K562 (cell line): Measurements from ENCODE around the gene GPATCH3. TPM values are rescaled to one million over a fixed set of nuclear protein-coding genes. Genes with fewer than 3 reads are reported as not detected.

Source experiments
- CTBP1 ChIP-seq: fragments of 450-650 bp; IDR thresholded peaks from 2 replicates; pipeline ENCODE4 v1.6.1; 2016; ENCODE audit warnings: borderline replicate concordance
- CTCF ChIP-seq, 3 experiments: IDR thresholded peaks in 2 of 3; conservative IDR thresholded peaks in 1 of 3; 2 replicates each; pipeline ENCODE4 v1.5.1; 2011 to 2012; ENCODE audit warnings: low read length in 3 of 3, mild to moderate bottlenecking in 3 of 3, control low read depth in 2 of 3, improper control_type of control experiment in 1 of 3, inconsistent platforms in 1 of 3, low read depth in 1 of 3, mixed read lengths in 1 of 3, moderate library complexity in 1 of 3; ENCODE audit not compliant: insufficient read depth in 2 of 3
- DEAF1 ChIP-seq: fragments of 450-650 bp; formaldehyde crosslinking; IDR thresholded peaks from 2 replicates; pipeline ENCODE4 v1.4.0; 2020; ENCODE audit warnings: mild to moderate bottlenecking, moderate library complexity
- E2F6 ChIP-seq, 2 experiments: IDR thresholded peaks; 2 replicates each; pipeline ENCODE4 v1.6.1; 2011; ENCODE audit warnings: borderline replicate concordance in 1 of 2, control low read depth in 1 of 2, low read depth in 1 of 2, low read length in 1 of 2, mild to moderate bottlenecking in 1 of 2, mixed read lengths in 1 of 2, moderate library complexity in 1 of 2; ENCODE audit not compliant: insufficient read depth in 1 of 2, insufficient read length in 1 of 2, poor library complexity in 1 of 2, severe bottlenecking in 1 of 2; ENCODE audit errors: extremely low read depth in 1 of 2
- ERF ChIP-seq: fragments of 450-650 bp; formaldehyde crosslinking; IDR thresholded peaks from 2 replicates; pipeline ENCODE4 v1.4.0; 2020; ENCODE audit warnings: mild to moderate bottlenecking, mixed read lengths
- GTF2B ChIP-seq: IDR thresholded peaks from 2 replicates; pipeline ENCODE4 v1.6.1; 2011; ENCODE audit not compliant: insufficient read length; ENCODE audit errors: extremely low read depth
- GTF2F1 ChIP-seq: IDR thresholded peaks from 2 replicates; pipeline ENCODE4 v1.6.1; 2011; ENCODE audit warnings: low read depth, low read length, improper control_type of control experiment
- HDAC6 ChIP-seq: IDR thresholded peaks from 2 replicates; pipeline ENCODE4 v1.6.1; 2012; ENCODE audit warnings: low read depth, mild to moderate bottlenecking, control low read depth, inconsistent platforms, low read length, moderate library complexity
- MYNN ChIP-seq, 2 experiments: sonication (generic); formaldehyde crosslinking in 1 of 2; IDR thresholded peaks; 2 replicates each; pipeline versions ENCODE4 v1.5.0 to v1.6.1; 2016 to 2020; ENCODE audit warnings: antibody characterized with exemption in 1 of 2, missing genetic modification reagents in 1 of 2
- NCOR1 ChIP-seq: fragments of 450-650 bp; IDR thresholded peaks from 2 replicates; pipeline ENCODE4 v1.6.1; 2016; ENCODE audit warnings: mild to moderate bottlenecking, moderate library complexity
- POLR3G ChIP-seq: IDR thresholded peaks from 2 replicates; pipeline ENCODE4 v1.6.1; 2011; ENCODE audit not compliant: insufficient read length, insufficient replicate concordance; ENCODE audit errors: extremely low read depth
- RAD51 ChIP-seq: fragments of 450-650 bp; IDR thresholded peaks from 2 replicates; pipeline ENCODE4 v1.7.1; 2016; ENCODE audit warnings: low read depth, mild to moderate bottlenecking, borderline replicate concordance
- RBM25 ChIP-seq: fragments of 200-400 bp; formaldehyde crosslinking; IDR thresholded peaks from 2 replicates; pipeline ENCODE4 v1.6.1; 2018; ENCODE audit warnings: low read length, low read depth, moderate library complexity; ENCODE audit not compliant: severe bottlenecking
- RNF219 ChIP-seq: fragments of 250-450 bp; sonication (Bioruptor Pico); IDR thresholded peaks from 2 replicates; pipeline ENCODE4 v1.5.0; 2022; ENCODE audit warnings: mild to moderate bottlenecking
- ZFP1 ChIP-seq: fragments of 450-650 bp; formaldehyde crosslinking; IDR thresholded peaks from 2 replicates; pipeline ENCODE4 v1.4.0; 2020; ENCODE audit warnings: mild to moderate bottlenecking, mixed read lengths
- ZNF133 ChIP-seq: fragments of 250-450 bp; sonication (Bioruptor Pico); IDR thresholded peaks from 2 replicates; pipeline ENCODE4 v1.4.0; 2020; ENCODE audit warnings: mild to moderate bottlenecking
- ZNF584 ChIP-seq: fragments of 200-800 bp; sonication (Bioruptor generic); IDR thresholded peaks from 2 replicates; pipeline ENCODE4 v1.6.1; 2016; ENCODE audit warnings: low read depth, mild to moderate bottlenecking, missing genetic modification characterization, missing compliant biosample characterization
- polyA plus RNA-seq, 8 experiments: library from polyadenylated mRNA; depleted of rRNA in 4 of 8; stranded (reverse) in 5 of 8; unstranded in 3 of 8; fragments of >200 nt; fragmentation: Nextera tagmentation in 2 of 8; fragmentation: Illumina TruSeq in 1 of 8; extraction: Ambion mirVana in 2 of 8; extraction: Trizol in 1 of 8; gene quantifications; 2 replicates each; pipeline versions ENCODE4 v1.2.1 to v1.2.3, GENCODE V29; 2011 to 2014; ENCODE audit warnings: inconsistent platforms in 1 of 8, missing spikeins in 1 of 8
- total RNA-seq, 7 experiments: library from RNA; depleted of rRNA in 6 of 7; stranded (reverse); fragments of >200 nt in 6 of 7; fragmentation: Illumina TruSeq in 2 of 7; extraction: Trizol in 2 of 7; gene quantifications; 2 replicates each; pipeline versions ENCODE4 v1.2.1 to v1.2.3, GENCODE V29; 2011 to 2021; ENCODE audit warnings: low replicate concordance in 1 of 7

The GPATCH3 gene
- total and polyA plus RNA-seq, 9 of the 15 experiments (the other 6 are each of a cell fraction or from before 2014, with no cell fraction given): 1.6 to 23.0 (median 13.3) TPM

- TF ChIP-seq NCOR1 (0 out of 2 replicates have a peak, but pooled peaks have one; percentile 23), HDAC6 (no peak), POLR3G (no peak), E2F6 (IDR thresholded peaks at IDR 0.05; ENCODE audit: borderline replicate concordance in 1 of 2, extremely low read depth in 1 of 2, insufficient read depth in 1 of 2, insufficient read length in 1 of 2, low read depth in 1 of 2, low read length in 1 of 2, poor library complexity in 1 of 2, severe bottlenecking in 1 of 2) (no peak), GTF2F1 (no peak), DEAF1 (CRISPR knock-in tag) (no peak), ZFP1 (no peak), CTCF (IDR thresholded peaks at IDR 0.05 in 2 of 3, conservative IDR thresholded peaks at IDR 0.05 in 1 of 3; ENCODE audit: insufficient read depth in 2 of 3, low read depth in 1 of 3, low read length in 3 of 3) (no peak), ERF (CRISPR knock-in tag) (no peak), ZNF584 (0 out of 2 replicates have a peak, but pooled peaks have one; percentile 54), GTF2B (no peak), RAD51 (no peak), CTBP1 (no peak), RNF219 (no peak), ZNF133 (no peak), MYNN (IDR thresholded peaks at IDR 0.05) (no peak), MYNN (CRISPR knock-in tag; IDR thresholded peaks at IDR 0.05) (no peak), RBM25 (no peak)
Observed at GRCh38 chr1:26910343-26911160, 10.3 kb upstream of the GPATCH3 start (continued).
